ENCODE measurements around the gene CMSS1. TPM values are rescaled to one million over a fixed set of nuclear protein-coding genes. Genes with fewer than 3 reads are reported as not detected.
A peak's percentile ranks its signal among the peaks of the same experiment; 100 is the strongest.

Gene CMSS1
- total and polyA plus RNA-seq, 12 donors = 16.2 to 75.6 (median 33.0) TPM

DNA sequence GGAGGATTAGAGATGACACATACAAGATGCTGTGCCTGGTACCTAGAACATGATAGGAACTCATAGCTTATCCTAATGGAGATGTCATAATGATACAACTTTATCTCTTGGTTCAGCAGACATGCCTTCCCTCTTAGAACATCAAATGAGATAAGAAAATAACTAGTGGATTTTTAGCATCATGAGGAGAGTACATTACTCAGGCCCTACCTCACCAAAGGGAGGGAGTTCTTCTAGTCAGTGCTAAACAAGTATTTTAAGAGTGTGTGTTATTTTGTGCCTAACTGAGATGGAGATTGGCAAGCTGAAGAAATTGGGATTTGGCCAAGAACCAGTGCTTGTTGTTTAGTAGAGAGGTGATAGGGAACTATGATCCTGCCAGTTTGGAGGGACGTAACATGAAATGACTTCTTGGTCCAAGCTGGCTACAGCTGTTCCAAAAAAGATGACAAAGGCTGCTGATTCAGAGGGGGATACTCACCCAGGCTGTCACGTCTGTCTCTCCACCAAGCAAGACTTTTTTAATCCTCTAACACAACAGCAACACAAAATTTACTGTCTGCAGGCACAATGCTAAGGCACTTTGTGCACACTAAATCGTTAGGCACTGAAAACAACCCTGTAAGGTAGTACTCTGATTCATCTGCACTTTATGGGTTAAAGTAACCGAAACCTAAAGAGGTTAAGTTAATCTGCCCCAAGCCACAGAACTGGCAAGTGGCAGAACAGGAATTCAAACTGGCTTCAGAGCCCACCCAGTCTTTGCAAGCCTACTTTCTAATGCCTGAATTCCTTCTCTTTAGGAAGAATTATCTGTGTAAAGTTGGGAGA lies 126.5 kb downstream of the CMSS1 start:
- DNase-seq = no peak
- 69 to 80% (median 77%) methylated on average over 4 of the region's 4 CpGs for WGBS, 4 donors
- no peaks in the 10 kb centered on the region for H3K27me3 ChIP-seq
- no peak overlapping the region for H3K27ac ChIP-seq
- no peak for TF ChIP-seq POLR2A (IDR thresholded peaks at IDR 0.05)
- TF ChIP-seq, protein P1, sequence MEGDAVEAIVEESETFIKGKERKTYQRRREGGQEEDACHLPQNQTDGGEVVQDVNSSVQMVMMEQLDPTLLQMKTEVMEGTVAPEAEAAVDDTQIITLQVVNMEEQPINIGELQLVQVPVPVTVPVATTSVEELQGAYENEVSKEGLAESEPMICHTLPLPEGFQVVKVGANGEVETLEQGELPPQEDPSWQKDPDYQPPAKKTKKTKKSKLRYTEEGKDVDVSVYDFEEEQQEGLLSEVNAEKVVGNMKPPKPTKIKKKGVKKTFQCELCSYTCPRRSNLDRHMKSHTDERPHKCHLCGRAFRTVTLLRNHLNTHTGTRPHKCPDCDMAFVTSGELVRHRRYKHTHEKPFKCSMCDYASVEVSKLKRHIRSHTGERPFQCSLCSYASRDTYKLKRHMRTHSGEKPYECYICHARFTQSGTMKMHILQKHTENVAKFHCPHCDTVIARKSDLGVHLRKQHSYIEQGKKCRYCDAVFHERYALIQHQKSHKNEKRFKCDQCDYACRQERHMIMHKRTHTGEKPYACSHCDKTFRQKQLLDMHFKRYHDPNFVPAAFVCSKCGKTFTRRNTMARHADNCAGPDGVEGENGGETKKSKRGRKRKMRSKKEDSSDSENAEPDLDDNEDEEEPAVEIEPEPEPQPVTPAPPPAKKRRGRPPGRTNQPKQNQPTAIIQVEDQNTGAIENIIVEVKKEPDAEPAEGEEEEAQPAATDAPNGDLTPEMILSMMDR (IDR thresholded peaks at IDR 0.05) = no peak
- H3K9me3 ChIP-seq (replicated peaks in 1 of 3) = no peaks in the 10 kb centered on the region
- H3K4me3 ChIP-seq = no peak overlapping the region
- intact Hi-C loops (cut with DNase I) = no loop called here
- no peaks in the 10 kb centered on the region for H3K36me3 ChIP-seq (replicated peaks in 1 of 2)
- peaks cover 6 to 18% of the 10 kb centered on the region in 2 donors for H3K4me1 ChIP-seq (replicated peaks in 1 of 2)

DNA sequence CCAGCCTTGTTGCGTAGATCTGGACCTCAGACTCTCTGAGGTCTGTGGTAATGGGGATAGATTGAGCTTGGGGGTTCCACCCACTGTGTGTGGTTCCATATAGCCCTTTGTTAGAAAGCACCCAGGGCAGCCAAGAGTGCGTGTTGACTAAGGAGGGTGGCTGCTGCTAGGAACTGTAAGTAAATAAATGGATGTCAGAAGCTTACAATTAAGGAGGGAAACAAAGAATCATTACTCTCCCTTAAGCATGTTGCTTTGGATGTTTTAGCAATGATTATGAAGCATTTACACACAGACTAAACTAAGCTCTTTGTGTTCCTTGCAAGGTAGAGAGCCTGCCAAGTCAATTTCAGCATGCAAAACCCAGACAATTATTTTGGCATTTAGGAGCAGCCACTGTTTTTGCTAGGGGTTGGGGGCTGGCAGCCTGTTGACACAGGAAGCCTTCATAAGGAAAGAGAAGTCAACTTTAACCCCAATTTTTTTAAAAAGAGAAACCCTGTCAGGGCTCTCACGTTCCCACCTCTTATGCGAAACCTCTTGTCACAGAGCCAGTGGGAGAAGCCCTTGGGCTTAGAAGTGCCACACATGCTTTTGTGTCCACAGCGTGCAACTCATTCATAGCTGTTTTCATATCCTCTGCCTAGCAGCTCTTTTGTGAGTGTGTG lies 127.8 kb downstream of the CMSS1 start:
- H3K27me3 ChIP-seq = no peaks in the 10 kb centered on the region
- intact Hi-C loops (cut with DNase I) = no loop called here
- H3K4me3 ChIP-seq = no peak overlapping the region
- H3K27ac ChIP-seq = no peak overlapping the region
- 66 to 73% (median 72%) methylated on average over 5 of the region's 5 CpGs for WGBS, 4 donors
- H3K9me3 ChIP-seq (replicated peaks in 1 of 3) = no peaks in the 10 kb centered on the region
- H3K36me3 ChIP-seq (replicated peaks in 1 of 2) = no peaks in the 10 kb centered on the region
- TF ChIP-seq POLR2A (IDR thresholded peaks at IDR 0.05) = no peak
- TF ChIP-seq, protein P1 (IDR thresholded peaks at IDR 0.05) = no peak
- no peak for DNase-seq
- peaks cover 10 to 28% of the 10 kb centered on the region in 2 donors for H3K4me1 ChIP-seq (replicated peaks in 1 of 2)

DNA sequence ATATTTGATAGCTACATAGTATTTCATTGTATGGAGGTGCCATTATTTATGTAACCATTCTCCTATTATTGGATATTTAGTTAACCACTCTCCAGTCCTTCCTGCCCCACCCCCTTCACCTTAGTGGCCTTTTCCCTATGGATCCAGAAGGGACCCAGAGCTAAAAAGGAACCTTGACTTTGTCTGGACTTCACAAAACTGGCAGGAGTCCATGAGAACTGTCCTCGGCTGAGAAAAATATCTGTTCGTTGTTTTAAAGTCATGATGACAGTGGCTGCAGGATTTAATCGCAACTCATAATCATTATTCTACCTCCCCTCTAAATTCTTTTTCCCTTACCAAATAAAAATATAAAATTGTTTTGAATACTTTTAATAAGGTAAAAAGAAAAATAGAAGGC lies 129.7 kb downstream of the CMSS1 start:
- peak in 4 of 7 donors; percentile 15 to 62 (median 39) for DNase-seq
- no peaks in the 10 kb centered on the region for H3K36me3 ChIP-seq (replicated peaks in 1 of 2)
- H3K27ac ChIP-seq = no peak overlapping the region
- no peaks in the 10 kb centered on the region for H3K27me3 ChIP-seq
- intact Hi-C loops (cut with DNase I) = no loop called here
- H3K4me3 ChIP-seq = no peak overlapping the region
- 33 to 40% (median 36%) methylated on average over 3 of the region's 3 CpGs for WGBS, 4 donors
- H3K9me3 ChIP-seq (replicated peaks in 1 of 3) = no peaks in the 10 kb centered on the region
- TF ChIP-seq POLR2A (IDR thresholded peaks at IDR 0.05) = no peak
- TF ChIP-seq, protein P1 (IDR thresholded peaks at IDR 0.05) = no peak
- peaks cover 10 to 28% of the 10 kb centered on the region in 2 donors for H3K4me1 ChIP-seq (replicated peaks in 1 of 2)

DNA sequence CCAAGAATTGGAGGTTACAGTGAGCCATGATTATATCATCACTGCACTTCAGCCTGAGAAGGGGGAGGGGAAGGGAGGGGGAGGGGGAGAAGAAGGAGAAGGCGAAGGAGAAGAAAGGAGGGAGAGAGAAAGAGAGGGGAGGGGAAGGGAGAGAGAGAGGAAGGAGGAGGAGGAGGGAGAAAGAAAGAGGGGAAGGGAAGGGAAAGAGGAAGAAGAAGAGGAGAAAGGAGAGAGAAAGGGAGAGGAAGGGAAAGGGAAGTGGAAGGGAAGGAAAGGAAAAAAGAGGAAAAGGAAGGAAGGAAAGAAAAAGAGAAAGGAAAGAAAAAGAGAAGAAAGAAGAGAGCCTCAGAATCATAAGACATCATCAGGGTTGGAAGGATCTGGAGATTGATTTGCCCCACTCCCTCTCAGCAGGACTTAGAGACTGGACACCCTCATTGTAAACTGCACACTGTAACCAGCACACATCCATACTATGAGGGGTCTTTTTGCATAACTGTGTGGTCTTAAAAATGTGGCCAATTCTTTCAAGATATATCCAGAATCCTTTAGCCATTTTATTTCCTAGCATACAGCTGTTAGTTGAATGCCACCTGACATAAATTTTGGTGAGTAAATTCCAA lies 130.9 kb downstream of the CMSS1 start:
- H3K36me3 ChIP-seq (replicated peaks in 1 of 2) = no peaks in the 10 kb centered on the region
- intact Hi-C loops (cut with DNase I) = no loop called here
- H3K27ac ChIP-seq = peak overlapping the region in 1 of 5 donors; percentile 23
- H3K4me3 ChIP-seq = no peak overlapping the region
- no peak for DNase-seq
- TF ChIP-seq, protein P1 (IDR thresholded peaks at IDR 0.05) = no peak
- TF ChIP-seq POLR2A (IDR thresholded peaks at IDR 0.05) = no peak
- H3K27me3 ChIP-seq = no peaks in the 10 kb centered on the region
- H3K4me1 ChIP-seq (replicated peaks in 1 of 2) = peaks cover 10 to 28% of the 10 kb centered on the region in 2 donors
- no peaks in the 10 kb centered on the region for H3K9me3 ChIP-seq (replicated peaks in 1 of 3)
- 91 to 97% (median 95%) methylated on average over 1 of the region's 1 CpG for WGBS, 4 donors

All from adrenal gland (tissue), 12 donors.